ENCODE measurements around the gene ALDH6A1. TPM values are rescaled to one million over a fixed set of nuclear protein-coding genes. Genes with fewer than 3 reads are reported as not detected.

ALDH6A1 gene
- total and polyA plus RNA-seq, 2 of the 13 experiments (the other 11 are each of a cell fraction or from before 2014, with no cell fraction given): 26.9 to 49.9 TPM

DNA sequence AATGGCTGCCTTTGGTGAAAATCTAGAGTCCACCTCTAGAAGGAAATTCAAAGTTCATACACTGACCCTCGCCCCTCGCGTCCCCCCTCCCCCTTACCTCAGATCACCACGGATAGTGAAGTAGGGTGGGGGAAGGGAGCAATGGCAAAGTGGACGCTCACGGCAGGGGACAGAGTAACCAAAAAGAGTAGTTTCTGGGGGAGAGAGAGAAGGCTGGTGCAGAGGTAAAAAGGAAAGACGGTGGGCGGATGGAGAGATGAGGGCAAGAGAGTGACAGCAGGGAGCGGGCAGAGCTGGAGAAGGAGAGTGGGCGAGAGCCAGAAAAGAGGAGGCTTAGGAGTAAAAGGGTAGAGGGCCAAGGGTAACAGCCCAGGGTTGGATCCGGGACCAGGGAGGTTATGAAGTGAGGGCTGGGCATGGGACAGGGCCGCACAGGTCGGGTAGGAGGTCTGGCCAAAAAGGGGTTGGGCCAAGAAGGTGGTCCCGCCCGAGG is 423 bp downstream of the ALDH6A1 start (continued):
- TF ChIP-seq ZNF616 (CRISPR knock-in tag; IDR thresholded peaks at IDR 0.05; ENCODE audit: low read depth): 0 out of 2 replicates have a peak, but pooled peaks have one; percentile 1
- TF ChIP-seq XRCC5 (optimal IDR thresholded peaks at IDR 0.05; ENCODE audit: low read length): peak; percentile 26
- peak; percentile 78; the same call in 1 of the 2 replicates for TF ChIP-seq ZNF235 (CRISPR knock-in tag; IDR thresholded peaks at IDR 0.05; ENCODE audit: borderline replicate concordance)
- no peak for TF ChIP-seq ZNF549 (CRISPR knock-in tag; IDR thresholded peaks at IDR 0.05)
- TF ChIP-seq MEIS2 (CRISPR knock-in tag; IDR thresholded peaks at IDR 0.05): 0 out of 2 replicates have a peak, but pooled peaks have one; percentile 16
- TF ChIP-seq NFYB (CRISPR knock-in tag; IDR thresholded peaks at IDR 0.05): no peak
- peak; percentile 78 for TF ChIP-seq ZBTB42 (CRISPR knock-in tag; IDR thresholded peaks at IDR 0.05)
- TF ChIP-seq RFX1 (IDR thresholded peaks at IDR 0.05): no peak
- TF ChIP-seq PRPF4 (IDR thresholded peaks at IDR 0.05; ENCODE audit: low read depth, low read length, poor library complexity, severe bottlenecking): no peak
- TF ChIP-seq RARG (CRISPR knock-in tag; IDR thresholded peaks at IDR 0.05; ENCODE audit: low read depth): 0 out of 2 replicates have a peak, but pooled peaks have one; percentile 38
- TF ChIP-seq BCL6 (CRISPR knock-in tag; IDR thresholded peaks at IDR 0.05): no peak
- TF ChIP-seq, protein P1, sequence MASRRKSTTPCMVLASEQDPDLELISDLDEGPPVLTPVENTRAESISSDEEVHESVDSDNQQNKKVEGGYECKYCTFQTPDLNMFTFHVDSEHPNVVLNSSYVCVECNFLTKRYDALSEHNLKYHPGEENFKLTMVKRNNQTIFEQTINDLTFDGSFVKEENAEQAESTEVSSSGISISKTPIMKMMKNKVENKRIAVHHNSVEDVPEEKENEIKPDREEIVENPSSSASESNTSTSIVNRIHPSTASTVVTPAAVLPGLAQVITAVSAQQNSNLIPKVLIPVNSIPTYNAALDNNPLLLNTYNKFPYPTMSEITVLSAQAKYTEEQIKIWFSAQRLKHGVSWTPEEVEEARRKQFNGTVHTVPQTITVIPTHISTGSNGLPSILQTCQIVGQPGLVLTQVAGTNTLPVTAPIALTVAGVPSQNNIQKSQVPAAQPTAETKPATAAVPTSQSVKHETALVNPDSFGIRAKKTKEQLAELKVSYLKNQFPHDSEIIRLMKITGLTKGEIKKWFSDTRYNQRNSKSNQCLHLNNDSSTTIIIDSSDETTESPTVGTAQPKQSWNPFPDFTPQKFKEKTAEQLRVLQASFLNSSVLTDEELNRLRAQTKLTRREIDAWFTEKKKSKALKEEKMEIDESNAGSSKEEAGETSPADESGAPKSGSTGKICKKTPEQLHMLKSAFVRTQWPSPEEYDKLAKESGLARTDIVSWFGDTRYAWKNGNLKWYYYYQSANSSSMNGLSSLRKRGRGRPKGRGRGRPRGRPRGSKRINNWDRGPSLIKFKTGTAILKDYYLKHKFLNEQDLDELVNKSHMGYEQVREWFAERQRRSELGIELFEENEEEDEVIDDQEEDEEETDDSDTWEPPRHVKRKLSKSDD (CRISPR knock-in tag; IDR thresholded peaks at IDR 0.05; ENCODE audit: low read depth): no peak
- TF ChIP-seq PCBP2 (optimal IDR thresholded peaks at IDR 0.05; ENCODE audit: low read depth, low read length, poor library complexity, severe bottlenecking): no peak
- no peak for TF ChIP-seq ZNF670 (CRISPR knock-in tag; IDR thresholded peaks at IDR 0.05; ENCODE audit: borderline replicate concordance)
- no peak for TF ChIP-seq DNMT1 (CRISPR knock-in tag; IDR thresholded peaks at IDR 0.05)
- 0 out of 2 replicates have a peak, but pooled peaks have one; percentile 34 for TF ChIP-seq BRD4 (CRISPR knock-in tag; IDR thresholded peaks at IDR 0.05)
- peak; percentile 24; the same call in 1 of the 2 replicates for TF ChIP-seq POGZ (CRISPR knock-in tag; IDR thresholded peaks at IDR 0.05)
- TF ChIP-seq ZNF343 (CRISPR knock-in tag; IDR thresholded peaks at IDR 0.05): peak; percentile 20
- no peak for TF ChIP-seq CENPX (CRISPR knock-in tag; IDR thresholded peaks at IDR 0.05)
- no peak for TF ChIP-seq SRF (IDR thresholded peaks at IDR 0.05; ENCODE audit: low read depth, low read length)
- TF ChIP-seq, protein P2, sequence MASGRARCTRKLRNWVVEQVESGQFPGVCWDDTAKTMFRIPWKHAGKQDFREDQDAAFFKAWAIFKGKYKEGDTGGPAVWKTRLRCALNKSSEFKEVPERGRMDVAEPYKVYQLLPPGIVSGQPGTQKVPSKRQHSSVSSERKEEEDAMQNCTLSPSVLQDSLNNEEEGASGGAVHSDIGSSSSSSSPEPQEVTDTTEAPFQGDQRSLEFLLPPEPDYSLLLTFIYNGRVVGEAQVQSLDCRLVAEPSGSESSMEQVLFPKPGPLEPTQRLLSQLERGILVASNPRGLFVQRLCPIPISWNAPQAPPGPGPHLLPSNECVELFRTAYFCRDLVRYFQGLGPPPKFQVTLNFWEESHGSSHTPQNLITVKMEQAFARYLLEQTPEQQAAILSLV (CRISPR knock-in tag; IDR thresholded peaks at IDR 0.05; ENCODE audit: borderline replicate concordance): 0 out of 2 replicates have a peak, but pooled peaks have one; percentile 32
- TF ChIP-seq YY1 (IDR thresholded peaks at IDR 0.05; ENCODE audit: insufficient read depth, insufficient replicate concordance, low read depth, low read length): peak; percentile 45
- TF ChIP-seq, protein P3, sequence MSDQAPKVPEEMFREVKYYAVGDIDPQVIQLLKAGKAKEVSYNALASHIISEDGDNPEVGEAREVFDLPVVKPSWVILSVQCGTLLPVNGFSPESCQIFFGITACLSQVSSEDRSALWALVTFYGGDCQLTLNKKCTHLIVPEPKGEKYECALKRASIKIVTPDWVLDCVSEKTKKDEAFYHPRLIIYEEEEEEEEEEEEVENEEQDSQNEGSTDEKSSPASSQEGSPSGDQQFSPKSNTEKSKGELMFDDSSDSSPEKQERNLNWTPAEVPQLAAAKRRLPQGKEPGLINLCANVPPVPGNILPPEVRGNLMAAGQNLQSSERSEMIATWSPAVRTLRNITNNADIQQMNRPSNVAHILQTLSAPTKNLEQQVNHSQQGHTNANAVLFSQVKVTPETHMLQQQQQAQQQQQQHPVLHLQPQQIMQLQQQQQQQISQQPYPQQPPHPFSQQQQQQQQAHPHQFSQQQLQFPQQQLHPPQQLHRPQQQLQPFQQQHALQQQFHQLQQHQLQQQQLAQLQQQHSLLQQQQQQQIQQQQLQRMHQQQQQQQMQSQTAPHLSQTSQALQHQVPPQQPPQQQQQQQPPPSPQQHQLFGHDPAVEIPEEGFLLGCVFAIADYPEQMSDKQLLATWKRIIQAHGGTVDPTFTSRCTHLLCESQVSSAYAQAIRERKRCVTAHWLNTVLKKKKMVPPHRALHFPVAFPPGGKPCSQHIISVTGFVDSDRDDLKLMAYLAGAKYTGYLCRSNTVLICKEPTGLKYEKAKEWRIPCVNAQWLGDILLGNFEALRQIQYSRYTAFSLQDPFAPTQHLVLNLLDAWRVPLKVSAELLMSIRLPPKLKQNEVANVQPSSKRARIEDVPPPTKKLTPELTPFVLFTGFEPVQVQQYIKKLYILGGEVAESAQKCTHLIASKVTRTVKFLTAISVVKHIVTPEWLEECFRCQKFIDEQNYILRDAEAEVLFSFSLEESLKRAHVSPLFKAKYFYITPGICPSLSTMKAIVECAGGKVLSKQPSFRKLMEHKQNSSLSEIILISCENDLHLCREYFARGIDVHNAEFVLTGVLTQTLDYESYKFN (CRISPR knock-in tag; conservative IDR thresholded peaks at IDR 0.05): peak; percentile 52
- TF ChIP-seq ZNF160 (CRISPR knock-in tag; IDR thresholded peaks at IDR 0.05): 0 out of 2 replicates have a peak, but pooled peaks have one; percentile 38
- TF ChIP-seq RAD21 (CRISPR knock-in tag; IDR thresholded peaks at IDR 0.05): no peak

Measured in HepG2 (cell line).